ENCODE results near the gene SGMS1. TPM values are rescaled to one million over a fixed set of nuclear protein-coding genes. Genes with fewer than 3 reads are reported as not detected.

SGMS1 gene
- total and polyA plus RNA-seq, 2 donors = 14.7 to 25.5 TPM

- Histone ChIP-seq H3K36me3 (ENCODE audit: control insufficient read depth in 2 of 2, insufficient read depth in 2 of 2, low read length in 1 of 2) (no peaks in the 10 kb centered on the region), H3K4me3 (ENCODE audit: low read length in 2 of 2) (no peak overlapping the region), H3K27me3 (ENCODE audit: control insufficient read depth in 2 of 2, insufficient read depth in 1 of 2, low read length in 1 of 2) (no peaks in the 10 kb centered on the region), H3K4me1 (ENCODE audit: control insufficient read depth in 2 of 2, insufficient read depth in 2 of 2, low read length in 2 of 2) (no peaks in the 10 kb centered on the region), H3K27ac (ENCODE audit: low read depth in 1 of 2, low read length in 1 of 2) (no peak overlapping the region), H3K9me3 (ENCODE audit: control insufficient read depth in 2 of 2, insufficient read depth in 1 of 2, low read length in 1 of 2) (no peaks in the 10 kb centered on the region)
- DNase-seq (ENCODE audit: low read depth in 6 of 9, low spot score in 9 of 9) = no peak
- WGBS = 92% methylated on average over 9 of the region's 9 CpGs
Measured at GRCh38 chr10:50286996-50287803, 336.6 kb downstream of the SGMS1 start.

- 84% methylated on average over 2 of the region's 2 CpGs for WGBS
Measured at GRCh38 chr10:50286517-50286916, 337.2 kb downstream of the SGMS1 start.

GRCh38 chr10:50281967-50282522, 341.7 kb downstream of the SGMS1 start:
- Histone ChIP-seq H3K9me3 (ENCODE audit: control insufficient read depth in 2 of 2, insufficient read depth in 1 of 2, low read length in 1 of 2) (no peaks in the 10 kb centered on the region), H3K27ac (ENCODE audit: low read depth in 1 of 2, low read length in 1 of 2) (no peak overlapping the region)

More at GRCh38 chr10:50286517-50286916, 337.2 kb downstream of the SGMS1 start:
- Histone ChIP-seq H3K36me3 (ENCODE audit: control insufficient read depth in 2 of 2, insufficient read depth in 2 of 2, low read length in 1 of 2) (no peaks in the 10 kb centered on the region), H3K27ac (ENCODE audit: low read depth in 1 of 2, low read length in 1 of 2) (no peak overlapping the region), H3K9me3 (ENCODE audit: control insufficient read depth in 2 of 2, insufficient read depth in 1 of 2, low read length in 1 of 2) (no peaks in the 10 kb centered on the region), H3K4me3 (ENCODE audit: low read length in 2 of 2) (no peak overlapping the region), H3K27me3 (ENCODE audit: control insufficient read depth in 2 of 2, insufficient read depth in 1 of 2, low read length in 1 of 2) (no peaks in the 10 kb centered on the region), H3K4me1 (ENCODE audit: control insufficient read depth in 2 of 2, insufficient read depth in 2 of 2, low read length in 2 of 2) (no peaks in the 10 kb centered on the region)
- DNase-seq (ENCODE audit: low read depth in 6 of 9, low spot score in 9 of 9) = no peak

GRCh38 chr10:50281210-50281966, 342.4 kb downstream of the SGMS1 start:
- Histone ChIP-seq H3K27ac (ENCODE audit: low read depth in 1 of 2, low read length in 1 of 2) (no peak overlapping the region), H3K36me3 (ENCODE audit: control insufficient read depth in 2 of 2, insufficient read depth in 2 of 2, low read length in 1 of 2) (no peaks in the 10 kb centered on the region), H3K9me3 (ENCODE audit: control insufficient read depth in 2 of 2, insufficient read depth in 1 of 2, low read length in 1 of 2) (no peaks in the 10 kb centered on the region), H3K4me3 (ENCODE audit: low read length in 2 of 2) (no peak overlapping the region), H3K27me3 (ENCODE audit: control insufficient read depth in 2 of 2, insufficient read depth in 1 of 2, low read length in 1 of 2) (no peaks in the 10 kb centered on the region), H3K4me1 (ENCODE audit: control insufficient read depth in 2 of 2, insufficient read depth in 2 of 2, low read length in 2 of 2) (no peaks in the 10 kb centered on the region)
- WGBS = 78% methylated on average over 8 of the region's 8 CpGs
- no peak for DNase-seq (ENCODE audit: low read depth in 6 of 9, low spot score in 9 of 9)

More at GRCh38 chr10:50281967-50282522, 341.7 kb downstream of the SGMS1 start:
- WGBS = 93% methylated on average over 4 of the region's 4 CpGs
- Histone ChIP-seq H3K4me1 (ENCODE audit: control insufficient read depth in 2 of 2, insufficient read depth in 2 of 2, low read length in 2 of 2) (no peaks in the 10 kb centered on the region), H3K27me3 (ENCODE audit: control insufficient read depth in 2 of 2, insufficient read depth in 1 of 2, low read length in 1 of 2) (no peaks in the 10 kb centered on the region), H3K4me3 (ENCODE audit: low read length in 2 of 2) (no peak overlapping the region), H3K36me3 (ENCODE audit: control insufficient read depth in 2 of 2, insufficient read depth in 2 of 2, low read length in 1 of 2) (no peaks in the 10 kb centered on the region)
- DNase-seq (ENCODE audit: low read depth in 6 of 9, low spot score in 9 of 9) = no peak

- Histone ChIP-seq H3K36me3 (ENCODE audit: control insufficient read depth in 2 of 2, insufficient read depth in 2 of 2, low read length in 1 of 2) (no peaks in the 10 kb centered on the region), H3K4me3 (ENCODE audit: low read length in 2 of 2) (no peak overlapping the region), H3K27ac (ENCODE audit: low read depth in 1 of 2, low read length in 1 of 2) (no peak overlapping the region), H3K4me1 (ENCODE audit: control insufficient read depth in 2 of 2, insufficient read depth in 2 of 2, low read length in 2 of 2) (no peaks in the 10 kb centered on the region), H3K27me3 (ENCODE audit: control insufficient read depth in 2 of 2, insufficient read depth in 1 of 2, low read length in 1 of 2) (no peaks in the 10 kb centered on the region), H3K9me3 (ENCODE audit: control insufficient read depth in 2 of 2, insufficient read depth in 1 of 2, low read length in 1 of 2) (no peaks in the 10 kb centered on the region)
- no peak for DNase-seq (ENCODE audit: low read depth in 6 of 9, low spot score in 9 of 9)
- 83% methylated on average over 5 of the region's 5 CpGs for WGBS
Measured at GRCh38 chr10:50280049-50280841, 343.5 kb downstream of the SGMS1 start.

GRCh38 chr10:50279489-50279888, 344.3 kb downstream of the SGMS1 start:
- Histone ChIP-seq H3K9me3 (ENCODE audit: control insufficient read depth in 2 of 2, insufficient read depth in 1 of 2, low read length in 1 of 2) (no peaks in the 10 kb centered on the region), H3K27ac (ENCODE audit: low read depth in 1 of 2, low read length in 1 of 2) (no peak overlapping the region), H3K27me3 (ENCODE audit: control insufficient read depth in 2 of 2, insufficient read depth in 1 of 2, low read length in 1 of 2) (no peaks in the 10 kb centered on the region), H3K4me1 (ENCODE audit: control insufficient read depth in 2 of 2, insufficient read depth in 2 of 2, low read length in 2 of 2) (no peaks in the 10 kb centered on the region), H3K36me3 (ENCODE audit: control insufficient read depth in 2 of 2, insufficient read depth in 2 of 2, low read length in 1 of 2) (no peaks in the 10 kb centered on the region), H3K4me3 (ENCODE audit: low read length in 2 of 2) (no peak overlapping the region)
- 84% methylated on average over 5 of the region's 5 CpGs for WGBS
- DNase-seq (ENCODE audit: low read depth in 6 of 9, low spot score in 9 of 9) = no peak

GRCh38 chr10:50275650-50276235, 348.0 kb downstream of the SGMS1 start:
- no peaks in the 10 kb centered on the region for H3K4me1 ChIP-seq (ENCODE audit: control insufficient read depth in 2 of 2, insufficient read depth in 2 of 2, low read length in 2 of 2)
- H3K27me3 ChIP-seq (ENCODE audit: control insufficient read depth in 2 of 2, insufficient read depth in 1 of 2, low read length in 1 of 2) = no peaks in the 10 kb centered on the region
- no peaks in the 10 kb centered on the region for H3K9me3 ChIP-seq (ENCODE audit: control insufficient read depth in 2 of 2, insufficient read depth in 1 of 2, low read length in 1 of 2)
- H3K4me3 ChIP-seq (ENCODE audit: low read length in 2 of 2) = no peak overlapping the region
- WGBS = 56% methylated on average over 3 of the region's 3 CpGs
- no peaks in the 10 kb centered on the region for H3K36me3 ChIP-seq (ENCODE audit: control insufficient read depth in 2 of 2, insufficient read depth in 2 of 2, low read length in 1 of 2)
- DNase-seq (ENCODE audit: low read depth in 6 of 9, low spot score in 9 of 9) = peak in 2 of 9 donors; percentile 13 to 24
- no peak overlapping the region for H3K27ac ChIP-seq (ENCODE audit: low read depth in 1 of 2, low read length in 1 of 2)

- H3K4me3 ChIP-seq (ENCODE audit: low read length in 2 of 2) = no peak overlapping the region
- 96% methylated on average over 7 of the region's 7 CpGs for WGBS
Measured at GRCh38 chr10:50272531-50272930, 351.2 kb downstream of the SGMS1 start.

More at GRCh38 chr10:50272531-50272930, 351.2 kb downstream of the SGMS1 start:
- no peaks in the 10 kb centered on the region for H3K4me1 ChIP-seq (ENCODE audit: control insufficient read depth in 2 of 2, insufficient read depth in 2 of 2, low read length in 2 of 2)
- no peak for DNase-seq (ENCODE audit: low read depth in 6 of 9, low spot score in 9 of 9)
- no peaks in the 10 kb centered on the region for H3K9me3 ChIP-seq (ENCODE audit: control insufficient read depth in 2 of 2, insufficient read depth in 1 of 2, low read length in 1 of 2)
- H3K27ac ChIP-seq (ENCODE audit: low read depth in 1 of 2, low read length in 1 of 2) = no peak overlapping the region
- no peaks in the 10 kb centered on the region for H3K36me3 ChIP-seq (ENCODE audit: control insufficient read depth in 2 of 2, insufficient read depth in 2 of 2, low read length in 1 of 2)
- no peaks in the 10 kb centered on the region for H3K27me3 ChIP-seq (ENCODE audit: control insufficient read depth in 2 of 2, insufficient read depth in 1 of 2, low read length in 1 of 2)
